DOHH2 (cell line): ENCODE data around the gene LMCD1.

Experiments used
- EZH2phosphoT487 ChIP-seq: fragments of 200-600 bp; sonication (generic); IDR thresholded peaks from 2 replicates; pipeline ENCODE4 v1.6.1; 2017; ENCODE audit warnings: borderline replicate concordance, mild to moderate bottlenecking, antibody characterized with exemption, low read length, moderate library complexity, mixed read lengths
- TF ChIP-seq, protein P1 (sequence below): fragments of 200-600 bp; sonication (generic); IDR thresholded peaks from one replicate; pipeline ENCODE4 v1.5.1; 2014; ENCODE audit warnings: antibody characterized with exemption, mild to moderate bottlenecking, low read depth, low read length; ENCODE audit not compliant: poor library complexity, severe bottlenecking

DNA sequence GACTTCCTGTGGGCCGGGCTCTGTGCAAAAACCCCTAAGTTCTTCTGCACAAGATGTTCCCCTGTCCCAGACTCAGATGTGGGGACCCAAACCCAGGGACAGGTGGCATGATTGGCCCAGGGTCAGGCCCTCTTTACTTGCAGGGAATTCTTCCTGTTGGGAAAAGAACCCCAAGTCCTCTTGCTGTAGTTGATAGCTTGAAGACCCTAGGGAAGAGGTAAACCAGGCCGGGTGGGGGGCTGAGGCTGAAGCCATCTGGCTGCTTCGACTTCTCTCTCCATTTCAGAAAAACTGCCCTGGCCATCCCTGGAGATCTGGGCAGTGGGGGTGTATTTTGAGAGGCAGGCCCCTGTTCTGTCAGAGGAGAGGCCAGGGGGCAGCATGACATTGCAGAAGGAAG is 119.5 kb downstream of the LMCD1 start:
- TF ChIP-seq, protein P1, sequence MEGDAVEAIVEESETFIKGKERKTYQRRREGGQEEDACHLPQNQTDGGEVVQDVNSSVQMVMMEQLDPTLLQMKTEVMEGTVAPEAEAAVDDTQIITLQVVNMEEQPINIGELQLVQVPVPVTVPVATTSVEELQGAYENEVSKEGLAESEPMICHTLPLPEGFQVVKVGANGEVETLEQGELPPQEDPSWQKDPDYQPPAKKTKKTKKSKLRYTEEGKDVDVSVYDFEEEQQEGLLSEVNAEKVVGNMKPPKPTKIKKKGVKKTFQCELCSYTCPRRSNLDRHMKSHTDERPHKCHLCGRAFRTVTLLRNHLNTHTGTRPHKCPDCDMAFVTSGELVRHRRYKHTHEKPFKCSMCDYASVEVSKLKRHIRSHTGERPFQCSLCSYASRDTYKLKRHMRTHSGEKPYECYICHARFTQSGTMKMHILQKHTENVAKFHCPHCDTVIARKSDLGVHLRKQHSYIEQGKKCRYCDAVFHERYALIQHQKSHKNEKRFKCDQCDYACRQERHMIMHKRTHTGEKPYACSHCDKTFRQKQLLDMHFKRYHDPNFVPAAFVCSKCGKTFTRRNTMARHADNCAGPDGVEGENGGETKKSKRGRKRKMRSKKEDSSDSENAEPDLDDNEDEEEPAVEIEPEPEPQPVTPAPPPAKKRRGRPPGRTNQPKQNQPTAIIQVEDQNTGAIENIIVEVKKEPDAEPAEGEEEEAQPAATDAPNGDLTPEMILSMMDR = no peak
- TF ChIP-seq EZH2phosphoT487 = no peak
